ENCODE results near the gene NFE2L2.
"Not testable (repeated sequence)": the region's sequence is repeated elsewhere in the genome, so short reads cannot be mapped to it uniquely, and the experiment has no call there.

Gene NFE2L2

GRCh38 chr2:177246523-177247030 is 17.9 kb downstream of the NFE2L2 start:
- Histone ChIP-seq H3K36me3 (ENCODE audit: control insufficient read depth, insufficient read depth, low read length) (peaks cover 28% of the 10 kb centered on the region), H3K4me1 (ENCODE audit: control insufficient read depth, insufficient read depth, low read length, poor library complexity, severe bottlenecking) (peaks cover 30% of the 10 kb centered on the region)
- H3K9me3 ChIP-seq (ENCODE audit: control insufficient read depth, low read length); H3K4me3 ChIP-seq (ENCODE audit: extremely low read depth, insufficient read depth, low read length, poor library complexity, severe bottlenecking); H3K27ac ChIP-seq (ENCODE audit: low read depth, low read length, severe bottlenecking): not testable (repeated sequence)
- WGBS, 2 experiments (ENCODE audit: insufficient coverage in 2 of 2): 100% methylated on average over 1 of the region's 2 CpGs; no CpG with 5 or more reads in 1 of the 2 experiments

GRCh38 chr2:177246000-177246399 is 18.5 kb downstream of the NFE2L2 start:
- Histone ChIP-seq H3K4me3 (ENCODE audit: extremely low read depth, insufficient read depth, low read length, poor library complexity, severe bottlenecking) (no peak overlapping the region), H3K9me3 (ENCODE audit: control insufficient read depth, low read length) (no peaks in the 10 kb centered on the region), H3K27ac (ENCODE audit: low read depth, low read length, severe bottlenecking) (peak overlapping the region; percentile 57), H3K4me1 (ENCODE audit: control insufficient read depth, insufficient read depth, low read length, poor library complexity, severe bottlenecking) (peaks cover 36% of the 10 kb centered on the region), H3K36me3 (ENCODE audit: control insufficient read depth, insufficient read depth, low read length) (peaks cover 25% of the 10 kb centered on the region)
- WGBS, 2 experiments (ENCODE audit: insufficient coverage in 2 of 2): 56 to 63% methylated on average over 1 to 2 of the region's 3 CpGs

- Histone ChIP-seq H3K4me1 (ENCODE audit: control insufficient read depth, insufficient read depth, low read length, poor library complexity, severe bottlenecking) (peaks cover 44% of the 10 kb centered on the region), H3K4me3 (ENCODE audit: extremely low read depth, insufficient read depth, low read length, poor library complexity, severe bottlenecking) (no peak overlapping the region), H3K36me3 (ENCODE audit: control insufficient read depth, insufficient read depth, low read length) (peaks cover 19% of the 10 kb centered on the region), H3K9me3 (ENCODE audit: control insufficient read depth, low read length) (no peaks in the 10 kb centered on the region), H3K27ac (ENCODE audit: low read depth, low read length, severe bottlenecking) (peak overlapping the region; percentile 64)
- WGBS, 2 experiments (ENCODE audit: insufficient coverage in 2 of 2): 53% methylated on average over 2 to 4 of the region's 4 CpGs
Observed at GRCh38 chr2:177245010-177245422, 19.5 kb downstream of the NFE2L2 start.

DNA sequence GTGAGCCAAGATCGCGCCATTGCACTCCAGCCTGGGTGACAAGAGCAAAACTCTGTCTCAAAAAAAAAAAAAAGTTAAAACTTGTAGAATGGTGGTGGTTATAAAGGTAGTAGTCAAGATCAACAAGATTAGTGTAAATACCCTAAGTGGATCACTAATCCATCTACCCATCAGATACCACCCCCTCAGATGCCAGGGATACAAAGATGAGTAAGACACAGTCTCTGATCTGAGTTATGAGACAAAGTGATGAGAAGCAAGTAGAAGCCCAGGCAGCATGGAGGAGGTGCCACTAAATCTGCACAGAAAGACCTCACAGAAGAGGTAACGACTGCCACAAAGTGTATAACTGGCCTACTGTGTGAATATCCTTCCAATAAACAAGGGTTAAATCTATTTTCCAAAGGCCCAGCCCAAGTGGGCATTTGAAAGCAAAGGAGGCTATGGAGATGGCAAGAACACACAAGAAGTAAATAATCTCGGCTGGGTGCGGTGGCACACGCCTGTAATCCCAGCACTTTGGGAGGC is 20.2 kb downstream of the NFE2L2 start:
- Histone ChIP-seq H3K4me3 (ENCODE audit: extremely low read depth, insufficient read depth, low read length, poor library complexity, severe bottlenecking) (no peak overlapping the region), H3K9me3 (ENCODE audit: control insufficient read depth, low read length) (no peaks in the 10 kb centered on the region), H3K4me1 (ENCODE audit: control insufficient read depth, insufficient read depth, low read length, poor library complexity, severe bottlenecking) (peaks cover 49% of the 10 kb centered on the region), H3K27ac (ENCODE audit: low read depth, low read length, severe bottlenecking) (peak overlapping the region; percentile 64), H3K36me3 (ENCODE audit: control insufficient read depth, insufficient read depth, low read length) (peaks cover 19% of the 10 kb centered on the region)
- 87 to 88% methylated on average over 5 of the region's 6 CpGs for WGBS, 2 experiments (ENCODE audit: insufficient coverage in 2 of 2)

GRCh38 chr2:177243476-177243875 is 21.1 kb downstream of the NFE2L2 start:
- H3K4me1 ChIP-seq (ENCODE audit: control insufficient read depth, insufficient read depth, low read length, poor library complexity, severe bottlenecking): peaks cover 49% of the 10 kb centered on the region
- no peaks in the 10 kb centered on the region for H3K9me3 ChIP-seq (ENCODE audit: control insufficient read depth, low read length)
- H3K36me3 ChIP-seq (ENCODE audit: control insufficient read depth, insufficient read depth, low read length): peaks cover 11% of the 10 kb centered on the region
- no peak overlapping the region for H3K4me3 ChIP-seq (ENCODE audit: extremely low read depth, insufficient read depth, low read length, poor library complexity, severe bottlenecking)
- peak overlapping the region; percentile 98 for H3K27ac ChIP-seq (ENCODE audit: low read depth, low read length, severe bottlenecking)

DNA sequence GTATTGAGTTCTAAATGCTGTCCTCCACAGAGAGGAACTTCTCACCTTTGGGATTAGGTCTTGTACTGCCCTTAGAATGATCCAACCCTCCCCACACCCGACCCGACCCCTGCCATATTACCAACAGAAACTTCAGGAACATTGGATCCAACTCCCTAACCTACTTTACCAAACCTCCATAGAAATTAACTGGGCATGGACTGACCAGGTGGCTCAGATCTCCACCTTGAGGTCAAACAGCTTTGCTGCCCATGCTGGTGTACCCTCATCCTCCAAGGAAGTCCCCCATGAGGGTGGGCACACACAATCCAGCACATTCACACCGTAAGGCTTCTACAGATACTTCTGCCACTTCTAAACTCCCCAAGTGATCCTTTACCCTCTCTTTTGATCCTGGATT is 21.5 kb downstream of the NFE2L2 start:
- Histone ChIP-seq H3K27ac (ENCODE audit: low read depth, low read length, severe bottlenecking) (peak overlapping the region; percentile 98), H3K36me3 (ENCODE audit: control insufficient read depth, insufficient read depth, low read length) (peaks cover 10% of the 10 kb centered on the region), H3K9me3 (ENCODE audit: control insufficient read depth, low read length) (no peaks in the 10 kb centered on the region), H3K4me1 (ENCODE audit: control insufficient read depth, insufficient read depth, low read length, poor library complexity, severe bottlenecking) (peaks cover 49% of the 10 kb centered on the region), H3K4me3 (ENCODE audit: extremely low read depth, insufficient read depth, low read length, poor library complexity, severe bottlenecking) (no peak overlapping the region)
- 97% methylated on average over 2 of the region's 3 CpGs; no CpG with 5 or more reads in 1 of the 2 experiments for WGBS, 2 experiments (ENCODE audit: insufficient coverage in 2 of 2)

GRCh38 chr2:177242121-177242987 is 22.2 kb downstream of the NFE2L2 start:
- H3K9me3 ChIP-seq (ENCODE audit: control insufficient read depth, low read length): no peaks in the 10 kb centered on the region
- H3K4me1 ChIP-seq (ENCODE audit: control insufficient read depth, insufficient read depth, low read length, poor library complexity, severe bottlenecking): peaks cover 46% of the 10 kb centered on the region
- peak overlapping the region; percentile 98 for H3K27ac ChIP-seq (ENCODE audit: low read depth, low read length, severe bottlenecking)
- no peak overlapping the region for H3K4me3 ChIP-seq (ENCODE audit: extremely low read depth, insufficient read depth, low read length, poor library complexity, severe bottlenecking)
- H3K36me3 ChIP-seq (ENCODE audit: control insufficient read depth, insufficient read depth, low read length): peaks cover 12% of the 10 kb centered on the region
- WGBS, 2 experiments (ENCODE audit: insufficient coverage in 2 of 2): 81 to 86% methylated on average over 4 of the region's 5 CpGs

- peak overlapping the region; percentile 98 for H3K27ac ChIP-seq (ENCODE audit: low read depth, low read length, severe bottlenecking)
- no peak overlapping the region for H3K4me3 ChIP-seq (ENCODE audit: extremely low read depth, insufficient read depth, low read length, poor library complexity, severe bottlenecking)
- WGBS, 2 experiments (ENCODE audit: insufficient coverage in 2 of 2): no CpG with 5 or more reads among the region's 1 CpG
- H3K36me3 ChIP-seq (ENCODE audit: control insufficient read depth, insufficient read depth, low read length): peaks cover 12% of the 10 kb centered on the region
- H3K9me3 ChIP-seq (ENCODE audit: control insufficient read depth, low read length): no peaks in the 10 kb centered on the region
- peaks cover 46% of the 10 kb centered on the region for H3K4me1 ChIP-seq (ENCODE audit: control insufficient read depth, insufficient read depth, low read length, poor library complexity, severe bottlenecking)
Observed at GRCh38 chr2:177241711-177242120, 22.8 kb downstream of the NFE2L2 start.

DNA sequence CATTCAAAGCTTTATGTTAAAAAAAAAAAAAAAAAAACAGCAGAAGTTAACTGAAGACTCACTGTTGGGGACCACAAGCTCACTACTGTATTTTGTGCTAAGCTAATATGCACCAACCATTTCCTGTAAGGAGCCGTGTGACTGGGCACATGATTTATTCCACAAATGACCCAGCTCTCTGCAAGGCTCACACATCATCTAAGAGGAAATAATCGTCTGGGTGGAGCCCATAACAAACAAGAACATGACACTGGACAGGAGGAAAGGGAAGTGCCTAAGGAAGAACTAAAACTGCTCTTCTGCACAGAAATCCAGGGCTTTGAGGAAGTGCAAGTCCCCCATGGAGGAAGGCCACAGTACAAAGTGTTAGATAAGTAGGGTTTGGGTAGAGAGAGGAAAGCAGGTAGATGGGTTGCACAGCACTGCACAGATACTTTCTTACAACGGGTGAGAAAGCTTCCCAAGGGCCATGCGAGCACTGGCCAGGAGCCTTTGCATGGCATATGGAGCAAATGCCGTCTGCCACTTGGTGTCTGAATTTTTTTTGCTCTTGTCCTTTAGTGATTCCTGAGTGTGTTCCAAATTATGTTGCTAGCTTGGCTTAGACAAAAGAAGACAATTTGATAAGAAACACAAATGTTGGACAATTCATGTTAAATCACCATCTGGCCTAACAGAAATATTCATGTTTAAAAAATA is 24.4 kb downstream of the NFE2L2 start:
- Histone ChIP-seq H3K4me1 (ENCODE audit: control insufficient read depth, insufficient read depth, low read length, poor library complexity, severe bottlenecking) (peaks cover 46% of the 10 kb centered on the region), H3K4me3 (ENCODE audit: extremely low read depth, insufficient read depth, low read length, poor library complexity, severe bottlenecking) (no peak overlapping the region), H3K9me3 (ENCODE audit: control insufficient read depth, low read length) (no peaks in the 10 kb centered on the region), H3K36me3 (ENCODE audit: control insufficient read depth, insufficient read depth, low read length) (peaks cover 25% of the 10 kb centered on the region), H3K27ac (ENCODE audit: low read depth, low read length, severe bottlenecking) (no peak overlapping the region)
- WGBS, 2 experiments (ENCODE audit: insufficient coverage in 2 of 2): 88 to 92% methylated on average over 4 to 5 of the region's 5 CpGs

DNA sequence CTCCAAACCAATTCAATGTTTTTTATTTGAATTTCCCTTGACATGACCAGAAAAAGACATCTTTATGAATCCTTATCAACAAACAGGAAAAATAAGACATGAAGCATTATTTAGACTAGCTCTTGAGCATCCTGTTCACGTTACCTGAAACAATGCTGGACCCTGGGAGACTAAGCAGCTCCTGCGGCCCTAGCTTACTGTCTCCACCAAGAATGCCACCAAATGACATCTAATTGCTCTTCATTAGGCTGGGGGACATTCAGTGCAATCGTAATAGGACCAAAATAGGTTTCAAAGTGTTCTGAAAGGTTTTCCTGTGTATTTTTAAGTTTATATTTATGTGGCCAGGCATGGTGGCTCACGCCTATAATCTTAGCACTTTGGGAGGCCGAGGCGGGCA is 25.5 kb downstream of the NFE2L2 start:
- WGBS, 2 experiments (ENCODE audit: insufficient coverage in 2 of 2): 92 to 95% methylated on average over 5 to 6 of the region's 6 CpGs

More for the DNA sequence above, 25.5 kb downstream of the NFE2L2 start:
- Histone ChIP-seq H3K27ac (ENCODE audit: low read depth, low read length, severe bottlenecking) (no peak overlapping the region), H3K4me1 (ENCODE audit: control insufficient read depth, insufficient read depth, low read length, poor library complexity, severe bottlenecking) (peaks cover 42% of the 10 kb centered on the region), H3K4me3 (ENCODE audit: extremely low read depth, insufficient read depth, low read length, poor library complexity, severe bottlenecking) (no peak overlapping the region), H3K36me3 (ENCODE audit: control insufficient read depth, insufficient read depth, low read length) (peaks cover 27% of the 10 kb centered on the region), H3K9me3 (ENCODE audit: control insufficient read depth, low read length) (no peaks in the 10 kb centered on the region)

Measured in mesodermal cell (in vitro differentiated cells).